ENCODE measurements around the gene ADARB2. TPM values are rescaled to one million over a fixed set of nuclear protein-coding genes. Genes with fewer than 3 reads are reported as not detected.
"Not testable (repeated sequence)": the region's sequence is repeated elsewhere in the genome, so short reads cannot be mapped to it uniquely, and the experiment has no call there.

The ADARB2 gene
- total RNA-seq, 4 donors from 2014 or later = 0.80 to 4.9 (median 2.3) TPM

- Histone ChIP-seq H3K4me1 (no peaks in the 10 kb centered on the region), H3K27ac (no peak overlapping the region), H3K9me3 (no peaks in the 10 kb centered on the region), H3K36me3 (no peaks in the 10 kb centered on the region), H3K4me3 (no peak overlapping the region), H3K27me3 (no peaks in the 10 kb centered on the region)
- peak; percentile 0 for DNase-seq
- intact Hi-C loops (cut with DNase I; ENCODE audit: low total_unique reads) (no loop called here), in situ Hi-C loops (cut with MboI; ENCODE audit: low pct_ligation_motif_present in 1 of 4, low pct_unique_long_range_greater_than_20kb in 1 of 4, low sequenced_read_pairs in 3 of 4) (no loop called here)
- TF ChIP-seq EP300 (IDR thresholded peaks at IDR 0.05; ENCODE audit: low read depth) (no peak), POLR2AphosphoS5 (IDR thresholded peaks at IDR 0.05) (no peak), POLR2A (IDR thresholded peaks at IDR 0.05) (no peak), CTCF (IDR thresholded peaks at IDR 0.05) (no peak)
- 67 to 78% methylated on average over 4 to 14 of the region's 14 CpGs for WGBS, 2 donors (ENCODE audit: low coverage in 1 of 2)
Measured at GRCh38 chr10:1540144-1540543, 197.2 kb downstream of the ADARB2 start.

GRCh38 chr10:1539216-1539615 lies 198.1 kb downstream of the ADARB2 start:
- Histone ChIP-seq H3K4me3 (no peak overlapping the region), H3K36me3 (no peaks in the 10 kb centered on the region), H3K4me1 (no peaks in the 10 kb centered on the region), H3K9me3 (no peaks in the 10 kb centered on the region), H3K27ac (no peak overlapping the region), H3K27me3 (no peaks in the 10 kb centered on the region)
- intact Hi-C loops (cut with DNase I; ENCODE audit: low total_unique reads) = no loop called here
- DNase-seq = no peak
- in situ Hi-C loops (cut with MboI; ENCODE audit: low pct_ligation_motif_present in 1 of 4, low pct_unique_long_range_greater_than_20kb in 1 of 4, low sequenced_read_pairs in 3 of 4) = no loop called here
- WGBS, 2 donors (ENCODE audit: low coverage in 1 of 2) = 60 to 64% methylated on average over 1 to 5 of the region's 5 CpGs
- TF ChIP-seq POLR2A (IDR thresholded peaks at IDR 0.05) = no peak
- TF ChIP-seq EP300 (IDR thresholded peaks at IDR 0.05; ENCODE audit: low read depth) = no peak
- no peak for TF ChIP-seq POLR2AphosphoS5 (IDR thresholded peaks at IDR 0.05)
- no peak for TF ChIP-seq CTCF (IDR thresholded peaks at IDR 0.05)

GRCh38 chr10:1538531-1539061 lies 198.7 kb downstream of the ADARB2 start:
- H3K27me3 ChIP-seq = no peaks in the 10 kb centered on the region
- in situ Hi-C loops (cut with MboI; ENCODE audit: low pct_ligation_motif_present in 1 of 4, low pct_unique_long_range_greater_than_20kb in 1 of 4, low sequenced_read_pairs in 3 of 4) (no loop called here), intact Hi-C loops (cut with DNase I; ENCODE audit: low total_unique reads) (no loop called here)
- H3K27ac ChIP-seq = no peak overlapping the region
- 80% methylated on average over 1 to 20 of the region's 20 CpGs for WGBS, 2 donors (ENCODE audit: low coverage in 1 of 2)
- H3K36me3 ChIP-seq = no peaks in the 10 kb centered on the region
- H3K4me1 ChIP-seq = no peaks in the 10 kb centered on the region
- DNase-seq = no peak
- no peaks in the 10 kb centered on the region for H3K9me3 ChIP-seq
- TF ChIP-seq EP300 (IDR thresholded peaks at IDR 0.05; ENCODE audit: low read depth) (no peak), POLR2A (IDR thresholded peaks at IDR 0.05) (no peak), CTCF (IDR thresholded peaks at IDR 0.05) (no peak), POLR2AphosphoS5 (IDR thresholded peaks at IDR 0.05) (no peak)
- H3K4me3 ChIP-seq = no peak overlapping the region

- WGBS, 2 donors (ENCODE audit: low coverage in 1 of 2) = 83% methylated on average over 8 of the region's 8 CpGs; no CpG with 5 or more reads in 1 of the 2 donors
- Histone ChIP-seq H3K4me3 (no peak overlapping the region), H3K9me3 (no peaks in the 10 kb centered on the region), H3K4me1 (no peaks in the 10 kb centered on the region), H3K27ac (no peak overlapping the region), H3K36me3 (no peaks in the 10 kb centered on the region), H3K27me3 (no peaks in the 10 kb centered on the region)
- TF ChIP-seq EP300 (IDR thresholded peaks at IDR 0.05; ENCODE audit: low read depth) = no peak
- no peak for TF ChIP-seq POLR2A (IDR thresholded peaks at IDR 0.05)
- no peak for TF ChIP-seq CTCF (IDR thresholded peaks at IDR 0.05)
- no peak for TF ChIP-seq POLR2AphosphoS5 (IDR thresholded peaks at IDR 0.05)
- no peak for DNase-seq
- in situ Hi-C loops (cut with MboI; ENCODE audit: low pct_ligation_motif_present in 1 of 4, low pct_unique_long_range_greater_than_20kb in 1 of 4, low sequenced_read_pairs in 3 of 4) (no loop called here), intact Hi-C loops (cut with DNase I; ENCODE audit: low total_unique reads) (no loop called here)
Measured at GRCh38 chr10:1538121-1538520, 199.2 kb downstream of the ADARB2 start.

- intact Hi-C loops (cut with DNase I; ENCODE audit: low total_unique reads); H3K4me1 ChIP-seq; DNase-seq; H3K27me3 ChIP-seq; H3K4me3 ChIP-seq; H3K9me3 ChIP-seq; H3K36me3 ChIP-seq; in situ Hi-C loops (cut with MboI; ENCODE audit: low pct_ligation_motif_present in 1 of 4, low pct_unique_long_range_greater_than_20kb in 1 of 4, low sequenced_read_pairs in 3 of 4); H3K27ac ChIP-seq: not testable (repeated sequence)
- WGBS, 2 donors (ENCODE audit: low coverage in 1 of 2) = 78 to 79% methylated on average over 2 of the region's 2 CpGs
Measured at GRCh38 chr10:1537449-1537848, 199.9 kb downstream of the ADARB2 start.
